Neural progenitor cell (in vitro differentiated cells): ENCODE data around the gene OTOGL. TPM values are rescaled to one million over a fixed set of nuclear protein-coding genes. Genes with fewer than 3 reads are reported as not detected.

ENCODE experiments used
- DNase-seq: peaks from one replicate; pipeline ENCODE4 v3.0.0-alpha.2; 2016; ENCODE audit warnings: low spot score
- H2AFZ ChIP-seq: fragments of 200-600 bp; sonication (generic); replicated peaks from 2 replicates; pipeline ENCODE4 v1.6.1; 2016; ENCODE audit warnings: antibody characterized with exemption
- H3F3A ChIP-seq: fragments of 200-600 bp; sonication (generic); 2 replicates; pipeline ENCODE4 v1.6.1; 2016; ENCODE audit warnings: antibody characterized with exemption, low read depth
- H3K27ac ChIP-seq: fragments of 200-600 bp; sonication (generic); 2 replicates; pipeline ENCODE4 v1.5.1; 2016; ENCODE audit warnings: mild to moderate bottlenecking
- H3K27me3 ChIP-seq: fragments of 200-600 bp; sonication (generic); 2 replicates; pipeline ENCODE4 v1.6.1; 2016; ENCODE audit warnings: mild to moderate bottlenecking, moderate library complexity
- H3K36me3 ChIP-seq: fragments of 200-600 bp; sonication (generic); 2 replicates; pipeline ENCODE4 v1.5.1; 2016
- H3K4me1 ChIP-seq: fragments of 200-600 bp; sonication (generic); 2 replicates; pipeline ENCODE4 v1.6.1; 2016; ENCODE audit warnings: mixed run types
- H3K4me2 ChIP-seq: fragments of 200-600 bp; sonication (generic); 2 replicates; pipeline ENCODE4 v1.6.1; 2016
- H3K4me3 ChIP-seq: fragments of 200-600 bp; sonication (generic); 2 replicates; pipeline ENCODE4 v1.5.1; 2016
- H3K79me2 ChIP-seq: fragments of 200-600 bp; sonication (generic); 2 replicates; pipeline ENCODE4 v1.6.1; 2016; ENCODE audit warnings: low read depth
- H3K9ac ChIP-seq: fragments of 200-600 bp; sonication (generic); 2 replicates; pipeline ENCODE4 v1.6.1; 2016
- H3K9me3 ChIP-seq: fragments of 200-600 bp; sonication (generic); 2 replicates; pipeline ENCODE4 v1.5.1; 2016; ENCODE audit warnings: low read depth
- H4K20me1 ChIP-seq: fragments of 200-600 bp; sonication (generic); 2 replicates; pipeline ENCODE4 v1.6.1; 2016; ENCODE audit warnings: low read depth
- H3K27ac Mint-ChIP-seq: 3 replicates; pipeline ENCODE4 v1.8.0; 2021; ENCODE audit warnings: mixed read lengths
- H3K27me3 Mint-ChIP-seq: 2 replicates; pipeline ENCODE4 v1.8.0; 2022; ENCODE audit warnings: low read depth, mild to moderate bottlenecking, inconsistent platforms, moderate library complexity, mixed read lengths; ENCODE audit not compliant: insufficient read depth
- H3K36me3 Mint-ChIP-seq: 3 replicates; pipeline ENCODE4 v1.8.0; 2021; ENCODE audit warnings: mixed read lengths
- H3K4me1 Mint-ChIP-seq: 3 replicates; pipeline ENCODE4 v1.8.0; 2021; ENCODE audit warnings: mixed read lengths
- H3K4me3 Mint-ChIP-seq: 3 replicates; pipeline ENCODE4 v1.8.0; 2021; ENCODE audit warnings: mild to moderate bottlenecking, moderate library complexity, mixed read lengths
- H3K9me3 Mint-ChIP-seq: 3 replicates; pipeline ENCODE4 v1.8.0; 2020; ENCODE audit warnings: mixed read lengths
- CTCF ChIP-seq: fragments of 200-600 bp; sonication (generic); IDR thresholded peaks from 2 replicates; pipeline ENCODE4 v1.5.1; 2017; ENCODE audit warnings: antibody characterized with exemption, mild to moderate bottlenecking
- EZH2 ChIP-seq: fragments of 200-600 bp; sonication (generic); IDR thresholded peaks from 2 replicates; pipeline ENCODE4 v1.6.1; 2017; ENCODE audit warnings: antibody characterized with exemption, mild to moderate bottlenecking, moderate library complexity
- EZH2phosphoT487 ChIP-seq: fragments of 200-600 bp; sonication (generic); IDR thresholded peaks from 2 replicates; pipeline ENCODE4 v1.6.1; 2017; ENCODE audit warnings: antibody characterized with exemption
- total RNA-seq: library from RNA; depleted of rRNA; stranded (reverse); fragments of >200 nt; gene quantifications from 2 replicates; pipeline ENCODE4 v1.2.3, GENCODE V29; 2015; ENCODE audit warnings: low replicate concordance

The OTOGL gene
- total RNA-seq, 1 donor from 2014 or later = 0.13 TPM

- Mint-ChIP-seq H3K4me1 (no peaks in the 10 kb centered on the region), H3K9me3 (peaks cover 4% of the 10 kb centered on the region), H3K27me3 (no peaks in the 10 kb centered on the region), H3K4me3 (no peak overlapping the region), H3K27ac (no peak overlapping the region), H3K36me3 (no peaks in the 10 kb centered on the region)
- Histone ChIP-seq H3K36me3 (no peaks in the 10 kb centered on the region), H2AFZ (no peak overlapping the region), H3K4me3 (no peak overlapping the region), H3K27ac (no peak overlapping the region), H4K20me1 (no peaks in the 10 kb centered on the region), H3F3A (no peaks in the 10 kb centered on the region), H3K4me1 (no peaks in the 10 kb centered on the region), H3K79me2 (no peaks in the 10 kb centered on the region), H3K9me3 (no peaks in the 10 kb centered on the region), H3K9ac (no peak overlapping the region), H3K27me3 (no peaks in the 10 kb centered on the region), H3K4me2 (no peak overlapping the region)
- TF ChIP-seq CTCF = no peak
- no peak for TF ChIP-seq EZH2
- no peak for TF ChIP-seq EZH2phosphoT487
- DNase-seq = no peak
Observed at GRCh38 chr12:80282226-80282625, 182.9 kb downstream of the OTOGL start.

- Histone ChIP-seq H2AFZ (no peak overlapping the region), H3K9me3 (no peaks in the 10 kb centered on the region), H3K4me3 (no peak overlapping the region), H3K36me3 (no peaks in the 10 kb centered on the region), H4K20me1 (no peaks in the 10 kb centered on the region), H3K27me3 (no peaks in the 10 kb centered on the region), H3K4me1 (no peaks in the 10 kb centered on the region), H3F3A (no peaks in the 10 kb centered on the region), H3K27ac (no peak overlapping the region), H3K9ac (no peak overlapping the region), H3K4me2 (no peak overlapping the region), H3K79me2 (no peaks in the 10 kb centered on the region)
- Mint-ChIP-seq H3K27ac (no peak overlapping the region), H3K27me3 (peaks cover 2% of the 10 kb centered on the region), H3K9me3 (peaks cover 4% of the 10 kb centered on the region), H3K4me3 (no peak overlapping the region), H3K36me3 (no peaks in the 10 kb centered on the region), H3K4me1 (no peaks in the 10 kb centered on the region)
- TF ChIP-seq CTCF (no peak), EZH2phosphoT487 (no peak), EZH2 (no peak)
- no peak for DNase-seq
Observed at GRCh38 chr12:80282761-80283160, 183.4 kb downstream of the OTOGL start.

GRCh38 chr12:80291108-80291754 lies 191.9 kb downstream of the OTOGL start:
- Histone ChIP-seq H3K9ac (no peak overlapping the region), H2AFZ (no peak overlapping the region), H3F3A (no peaks in the 10 kb centered on the region), H3K4me1 (no peaks in the 10 kb centered on the region), H4K20me1 (no peaks in the 10 kb centered on the region), H3K36me3 (no peaks in the 10 kb centered on the region), H3K9me3 (no peaks in the 10 kb centered on the region), H3K27me3 (no peaks in the 10 kb centered on the region), H3K4me2 (no peak overlapping the region), H3K27ac (no peak overlapping the region), H3K79me2 (no peaks in the 10 kb centered on the region), H3K4me3 (no peak overlapping the region)
- TF ChIP-seq CTCF = no peak
- TF ChIP-seq EZH2phosphoT487 = no peak
- no peak for TF ChIP-seq EZH2
- peaks cover 6% of the 10 kb centered on the region for H3K9me3 Mint-ChIP-seq
- peaks cover 2% of the 10 kb centered on the region for H3K27me3 Mint-ChIP-seq
- DNase-seq = no peak
- no peak overlapping the region for H3K4me3 Mint-ChIP-seq
- no peaks in the 10 kb centered on the region for H3K4me1 Mint-ChIP-seq
- no peak overlapping the region for H3K27ac Mint-ChIP-seq
- H3K36me3 Mint-ChIP-seq = no peaks in the 10 kb centered on the region
